Glutamatergic neuron (in vitro differentiated cells): ENCODE measurements around the gene FMNL3. TPM values are rescaled to one million over a fixed set of nuclear protein-coding genes. Genes with fewer than 3 reads are reported as not detected.

Experiments used
- DNase-seq: peaks from one replicate; pipeline ENCODE4 v3.0.0; 2022
- H3K27ac Mint-ChIP-seq: one replicate; pipeline ENCODE4 v1.8.0; 2020; ENCODE audit warnings: mild to moderate bottlenecking, mixed read lengths, inconsistent platforms; ENCODE audit not compliant: unreplicated experiment
- H3K27me3 Mint-ChIP-seq: one replicate; pipeline ENCODE4 v1.8.0; 2020; ENCODE audit warnings: mild to moderate bottlenecking, moderate library complexity, mixed read lengths, inconsistent platforms; ENCODE audit not compliant: unreplicated experiment
- H3K36me3 Mint-ChIP-seq: one replicate; pipeline ENCODE4 v1.8.0; 2020; ENCODE audit warnings: mild to moderate bottlenecking, mixed read lengths, inconsistent platforms; ENCODE audit not compliant: unreplicated experiment
- H3K4me1 Mint-ChIP-seq: one replicate; pipeline ENCODE4 v1.8.0; 2020; ENCODE audit warnings: mild to moderate bottlenecking, low read depth, mixed read lengths, inconsistent platforms; ENCODE audit not compliant: unreplicated experiment
- H3K4me3 Mint-ChIP-seq: one replicate; pipeline ENCODE4 v1.8.0; 2020; ENCODE audit warnings: mild to moderate bottlenecking, mixed read lengths, inconsistent platforms; ENCODE audit not compliant: unreplicated experiment
- H3K9me3 Mint-ChIP-seq: one replicate; pipeline ENCODE4 v1.8.0; 2020; ENCODE audit warnings: mild to moderate bottlenecking, moderate library complexity, mixed read lengths, inconsistent platforms; ENCODE audit not compliant: unreplicated experiment
- CTCF ChIP-seq: fragments of 200-600 bp; sonication (generic); IDR thresholded peaks from one replicate; pipeline ENCODE4 v1.5.0; 2021; ENCODE audit not compliant: partially characterized antibody, unreplicated experiment
- total RNA-seq: library from RNA; stranded (reverse); fragmentation: NEBNext Ultra II Directional; extraction: Animal tissue kit (Norgen Biotek cat#: 25700); gene quantifications from one replicate; pipeline ENCODE4 v1.2.1, GENCODE V29; 2021; ENCODE audit not compliant: unreplicated experiment

FMNL3 gene
- total RNA-seq, 1 donor from 2014 or later = 13.7 TPM

GRCh38 chr12:49646331-49646830 is 60.8 kb downstream of the FMNL3 start:
- Mint-ChIP-seq H3K9me3 (peaks cover 4% of the 10 kb centered on the region), H3K4me1 (peaks cover 7% of the 10 kb centered on the region), H3K4me3 (no peak overlapping the region), H3K27ac (no peak overlapping the region), H3K36me3 (no peaks in the 10 kb centered on the region), H3K27me3 (peaks cover 7% of the 10 kb centered on the region)
- no peak for TF ChIP-seq CTCF
- no peak for DNase-seq

DNA sequence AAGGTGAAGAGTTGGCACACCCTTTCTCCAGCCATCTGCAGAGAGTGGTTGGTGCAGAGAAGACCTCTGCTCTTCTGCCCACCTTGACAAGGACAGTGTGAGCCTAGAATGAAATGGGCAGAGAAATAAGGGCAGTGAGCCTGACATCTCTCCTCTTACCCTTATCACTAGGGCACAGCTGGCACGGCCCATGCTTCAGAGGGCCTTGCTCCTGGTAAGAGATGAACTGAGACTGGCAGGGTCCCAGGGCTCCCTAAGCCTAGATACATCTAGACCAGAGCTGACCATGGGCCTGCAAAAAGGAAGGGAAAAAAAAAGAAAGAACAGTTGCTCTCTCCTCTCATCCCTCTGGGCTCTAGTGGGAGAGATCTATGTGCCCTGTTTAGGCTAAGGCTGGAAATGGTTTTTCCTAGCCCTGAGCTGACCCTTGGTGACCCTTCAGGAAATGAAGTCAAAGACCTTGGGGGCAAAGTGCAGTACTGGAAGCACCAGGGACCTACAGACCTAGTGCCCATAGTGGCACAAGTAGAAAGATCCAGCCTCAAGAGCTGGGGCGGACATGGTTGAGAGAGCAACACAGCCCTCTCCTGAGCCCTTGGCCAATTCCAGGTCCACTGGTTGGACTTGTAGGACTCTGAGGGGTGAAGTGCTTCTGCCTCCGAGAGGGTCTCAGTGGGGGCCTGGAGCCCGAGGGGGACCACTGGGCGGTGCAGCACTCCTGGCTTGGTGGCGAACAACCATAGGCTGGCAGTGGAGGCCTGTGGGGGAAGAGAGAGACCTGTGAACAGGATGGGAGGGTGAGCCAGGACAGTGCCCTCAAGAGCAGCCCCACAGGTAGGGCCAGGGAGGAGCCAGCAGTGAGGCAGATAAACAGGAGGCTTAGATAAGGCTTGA is 61.8 kb downstream of the FMNL3 start:
- no peak for DNase-seq
- Mint-ChIP-seq H3K4me1 (peaks cover 7% of the 10 kb centered on the region), H3K4me3 (no peak overlapping the region), H3K27ac (peak overlapping the region; percentile 20), H3K36me3 (no peaks in the 10 kb centered on the region), H3K9me3 (peaks cover 4% of the 10 kb centered on the region), H3K27me3 (peaks cover 7% of the 10 kb centered on the region)
- no peak for TF ChIP-seq CTCF

GRCh38 chr12:49644620-49644994 is 62.6 kb downstream of the FMNL3 start:
- Mint-ChIP-seq H3K36me3 (no peaks in the 10 kb centered on the region), H3K27me3 (peaks cover 4% of the 10 kb centered on the region), H3K9me3 (peaks cover 4% of the 10 kb centered on the region), H3K4me3 (no peak overlapping the region), H3K4me1 (peaks cover 2% of the 10 kb centered on the region), H3K27ac (peak overlapping the region; percentile 87)
- DNase-seq = peak; percentile 86
- peak; percentile 70 for TF ChIP-seq CTCF

DNA sequence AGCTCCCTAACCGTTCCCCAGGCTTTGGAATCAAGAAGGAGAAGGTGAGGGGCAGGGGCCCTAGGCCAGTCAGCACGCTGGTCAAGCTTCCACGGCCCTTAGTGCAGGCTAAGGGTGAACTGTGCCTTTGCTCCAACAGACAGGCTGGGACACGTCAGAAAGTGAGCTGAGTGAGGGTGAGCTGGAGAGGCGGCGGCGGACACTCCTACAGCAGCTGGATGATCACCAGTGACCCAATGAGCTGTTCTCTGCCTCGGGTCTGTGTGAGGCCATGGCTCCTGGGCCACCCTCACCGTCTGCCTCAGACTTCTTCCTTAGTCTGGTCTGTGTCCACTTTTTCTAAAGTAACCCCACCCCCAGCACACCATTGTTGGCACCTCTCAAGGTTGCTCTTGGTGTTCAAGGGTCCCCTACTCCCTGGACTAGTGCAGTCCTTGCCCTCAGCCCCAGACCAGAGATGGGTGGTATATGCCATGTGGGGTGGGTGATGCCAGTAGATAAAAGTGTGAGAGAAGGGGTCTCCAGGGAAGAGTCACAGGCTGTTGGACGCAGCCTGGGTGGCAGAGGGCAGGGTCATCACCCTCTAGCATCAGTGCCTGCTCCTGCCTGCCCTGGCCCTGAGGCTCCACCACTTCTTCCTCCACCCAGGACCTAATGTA is 63.1 kb downstream of the FMNL3 start:
- no peak overlapping the region for H3K4me3 Mint-ChIP-seq
- peaks cover 4% of the 10 kb centered on the region for H3K27me3 Mint-ChIP-seq
- peaks cover 6% of the 10 kb centered on the region for H3K4me1 Mint-ChIP-seq
- no peak for DNase-seq
- H3K27ac Mint-ChIP-seq = peak overlapping the region; percentile 87
- H3K9me3 Mint-ChIP-seq = peaks cover 4% of the 10 kb centered on the region
- H3K36me3 Mint-ChIP-seq = no peaks in the 10 kb centered on the region
- TF ChIP-seq CTCF = no peak

DNA sequence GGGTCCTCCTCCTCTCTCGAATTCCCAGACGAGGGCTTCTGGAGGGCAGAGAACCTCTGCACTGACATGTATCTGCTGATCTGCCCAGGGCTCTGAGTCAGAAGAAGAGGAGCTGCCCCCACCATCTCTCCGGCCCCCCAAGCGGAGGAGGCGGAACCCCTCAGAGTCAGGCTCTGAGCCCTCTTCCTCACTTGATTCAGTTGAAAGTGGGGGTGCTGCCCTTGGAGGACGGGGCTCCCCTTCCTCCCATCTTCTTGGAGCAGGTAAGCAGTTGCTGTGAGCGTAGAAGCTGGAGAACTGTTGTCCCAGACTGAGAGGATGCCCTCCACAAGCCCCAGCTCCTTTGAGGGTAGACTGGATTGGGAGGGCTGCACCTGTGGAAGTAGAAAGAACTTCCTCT is 64.1 kb downstream of the FMNL3 start:
- Mint-ChIP-seq H3K4me1 (peaks cover 6% of the 10 kb centered on the region), H3K27ac (no peak overlapping the region), H3K4me3 (no peak overlapping the region), H3K9me3 (peaks cover 4% of the 10 kb centered on the region), H3K36me3 (no peaks in the 10 kb centered on the region), H3K27me3 (peaks cover 4% of the 10 kb centered on the region)
- DNase-seq = no peak
- TF ChIP-seq CTCF = no peak
